GM19239 (cell line): ENCODE measurements around the gene GTF3C4.

Experiments
- DNase-seq: peaks from one replicate; pipeline ENCODE4 v3.0.0; 2011; ENCODE audit warnings: low spot score; ENCODE audit not compliant: insufficient read length
- FAIRE-seq: peaks from 2 replicates; lab custom pipeline; 2011; peaks lifted over from hg19 to GRCh38; lab: Jason Lieb, UNC

GTF3C4 gene

DNA sequence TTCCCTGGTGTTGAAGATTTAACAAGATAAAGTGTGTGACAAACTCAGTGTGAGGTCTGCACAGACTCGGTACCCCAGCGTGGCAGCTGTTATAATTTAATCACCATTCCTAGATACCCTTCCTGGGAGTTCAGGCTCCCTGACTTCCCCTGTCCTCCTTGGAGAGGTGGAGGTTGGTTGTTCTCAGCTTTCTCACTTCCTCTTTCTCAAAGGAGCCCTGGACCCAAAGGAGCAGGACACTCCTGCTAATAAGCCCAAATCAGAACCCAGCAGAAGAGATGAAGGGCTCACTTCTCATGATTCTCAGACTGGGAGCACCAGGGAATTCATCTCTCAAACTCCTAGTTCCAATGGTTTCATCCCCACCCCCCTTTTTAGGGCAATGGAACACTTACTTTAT lies 58.2 kb downstream of the GTF3C4 start:
- no peak for DNase-seq
- FAIRE-seq, result no peak

DNA sequence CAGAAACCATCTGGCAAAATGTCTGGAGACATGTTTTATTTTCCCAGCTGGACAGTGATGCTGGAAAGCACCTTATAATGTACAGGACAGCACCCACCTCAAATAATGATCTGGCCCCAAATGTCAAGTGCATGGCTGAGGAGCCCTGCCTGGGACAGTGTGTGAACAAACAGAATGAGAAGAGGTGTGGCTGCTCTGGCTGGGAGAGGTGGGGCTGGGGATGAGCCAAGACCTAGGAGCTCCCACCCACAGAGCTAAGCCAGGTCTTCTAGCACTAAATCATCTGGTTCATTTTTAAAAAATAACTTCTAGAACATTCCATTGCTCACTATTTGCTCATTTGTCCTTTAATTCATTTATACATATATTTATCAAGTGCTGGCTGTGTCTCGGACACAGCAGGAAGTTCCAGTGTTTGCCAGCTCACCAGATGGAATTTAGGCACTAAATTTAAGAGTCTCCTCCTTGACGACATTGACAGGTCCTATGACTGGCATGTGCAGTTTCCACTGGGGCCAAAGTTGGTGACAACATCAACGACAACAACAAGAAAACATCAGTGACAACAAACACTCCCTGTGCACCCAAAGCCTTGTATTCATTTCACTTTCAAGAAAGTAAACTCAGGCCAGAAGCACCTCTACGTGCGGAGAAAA lies 59.1 kb downstream of the GTF3C4 start:
- no peak for DNase-seq
- no peak for FAIRE-seq

DNA sequence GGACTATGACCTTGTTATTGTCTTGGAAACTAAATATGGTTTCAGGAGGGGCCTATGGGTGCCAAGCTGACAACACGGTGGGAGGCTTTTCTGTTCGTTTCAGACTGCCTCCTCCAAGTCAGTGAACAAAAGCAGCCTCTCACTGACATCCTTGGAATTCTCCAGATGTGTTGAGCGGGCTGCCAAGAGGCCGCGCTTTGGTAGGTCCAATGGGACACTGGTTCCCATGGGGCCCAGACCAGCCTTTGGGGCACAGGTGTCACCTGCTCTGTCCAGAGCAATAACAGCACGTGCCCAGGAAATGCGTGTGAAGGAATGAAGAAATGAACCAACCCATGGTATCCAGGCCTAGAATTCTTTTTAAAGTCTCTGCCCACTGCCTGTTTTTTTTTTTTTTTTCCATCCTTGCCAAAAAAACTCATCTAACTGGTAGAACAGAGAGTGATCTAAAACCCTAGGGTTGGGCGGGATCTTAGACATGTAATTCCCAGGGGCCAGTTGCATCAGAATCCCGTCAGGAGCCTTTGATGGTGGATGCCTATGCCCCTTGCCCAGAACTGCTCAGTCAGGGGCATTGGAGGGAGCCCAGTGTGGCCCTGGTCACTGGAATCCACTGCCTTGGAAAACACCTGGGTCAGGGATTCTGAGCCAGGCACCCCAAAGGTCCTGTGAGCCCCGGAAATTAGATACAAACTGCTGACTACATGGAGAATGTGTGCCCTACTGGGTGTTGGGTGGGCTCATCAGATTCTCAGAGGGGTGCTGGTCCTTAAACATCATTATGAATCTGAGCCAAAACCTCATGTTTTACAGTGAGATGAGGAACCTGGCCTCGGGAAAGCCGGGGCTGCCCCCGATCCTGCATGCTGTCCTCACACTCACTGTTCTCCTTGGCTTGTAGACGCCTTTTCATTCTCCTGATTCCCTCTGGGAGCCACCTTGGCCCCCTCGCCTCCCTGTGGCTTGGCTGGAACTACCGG lies 60.1 kb downstream of the GTF3C4 start:
- DNase-seq (no peak), FAIRE-seq (no peak)

DNA sequence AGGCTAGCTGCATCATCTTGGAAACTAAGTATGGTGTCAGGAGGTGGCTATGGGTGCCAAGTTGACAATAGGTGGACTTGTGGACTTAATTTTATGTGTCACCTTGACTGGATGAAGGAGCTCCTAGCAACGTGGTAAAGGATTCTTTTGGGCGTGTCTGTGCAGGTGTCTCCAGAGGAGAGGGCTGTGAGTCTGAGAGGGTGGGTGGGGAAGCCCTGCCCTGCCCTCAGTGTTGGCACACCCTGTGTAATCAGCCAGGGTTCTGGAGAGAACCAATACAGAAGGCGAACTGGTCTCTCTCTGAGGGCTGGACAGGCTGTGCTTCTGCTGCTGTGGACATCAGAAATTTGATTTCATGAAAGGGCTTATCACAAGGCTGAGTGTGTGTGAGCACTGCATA lies 61.0 kb downstream of the GTF3C4 start:
- FAIRE-seq (no peak), DNase-seq (no peak)

DNA sequence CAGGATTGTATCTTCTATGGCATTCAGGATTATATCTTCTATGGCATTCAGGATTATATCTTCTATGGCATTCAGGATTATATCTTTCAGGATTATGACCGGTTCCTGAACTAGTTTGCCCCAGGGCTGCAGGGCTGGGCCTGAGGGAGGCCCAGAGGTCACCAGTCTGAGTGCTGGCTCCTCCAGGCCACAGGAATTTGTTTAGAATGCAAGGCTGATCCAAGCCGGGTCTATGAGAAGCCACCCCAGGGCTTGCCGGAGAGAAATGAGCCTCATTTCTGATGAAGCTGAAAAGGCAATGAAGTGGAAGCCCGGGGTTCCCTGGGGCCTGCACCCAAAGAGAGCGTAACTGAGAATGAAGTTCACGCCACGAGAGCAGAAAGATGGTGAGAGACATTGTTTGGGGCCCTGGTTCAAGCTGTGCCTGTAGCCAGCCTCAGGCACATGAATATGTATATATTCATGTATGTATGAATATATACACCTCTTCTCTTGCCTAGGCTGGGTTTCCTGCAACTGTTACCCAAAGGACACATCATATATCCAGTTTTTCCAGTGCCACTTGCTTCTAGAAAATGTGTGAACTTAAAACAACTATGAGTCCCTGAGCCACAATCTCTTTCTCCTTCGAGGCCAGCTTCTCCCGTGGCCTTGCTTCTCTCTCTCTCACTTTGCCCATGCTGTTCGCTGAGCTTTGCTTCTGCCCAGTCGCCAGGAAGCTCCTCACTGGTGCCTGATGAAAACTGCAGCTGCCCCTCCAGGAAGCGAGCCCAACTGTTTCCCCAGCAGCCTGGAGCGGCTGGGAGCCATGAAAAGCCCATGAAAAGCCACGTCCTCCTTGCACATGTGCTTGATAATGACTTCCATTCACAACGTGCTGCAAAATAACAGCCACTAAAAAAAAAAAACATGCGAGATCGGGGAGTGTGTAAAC lies 62.3 kb downstream of the GTF3C4 start:
- no peak for FAIRE-seq
- no peak for DNase-seq

DNA sequence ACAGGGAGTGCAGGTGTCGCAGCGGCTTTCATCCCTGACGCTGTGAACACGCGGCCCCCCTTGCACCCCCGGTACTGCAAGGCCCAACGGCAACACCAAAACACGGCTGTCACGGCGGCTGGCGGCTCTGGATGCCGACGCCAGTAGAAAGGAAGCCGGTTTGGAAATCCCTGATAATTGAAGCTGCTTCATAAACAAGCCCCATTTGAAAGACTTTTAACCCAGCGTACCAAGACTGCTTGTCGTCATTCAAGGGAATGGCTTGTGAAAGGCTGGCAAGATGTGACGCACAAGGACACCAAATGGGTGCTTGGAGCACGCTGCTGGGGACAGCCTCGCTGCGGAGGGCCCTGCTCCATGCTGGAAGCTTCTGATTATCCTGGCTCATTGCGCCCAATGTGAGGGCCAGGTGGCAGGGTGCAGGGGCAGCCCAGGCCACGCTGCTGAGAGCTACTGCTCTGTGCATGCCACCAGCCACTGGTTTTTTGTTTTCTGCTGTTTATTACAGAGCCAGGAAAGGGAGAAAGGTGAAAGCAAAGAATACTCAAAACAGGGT lies 63.1 kb downstream of the GTF3C4 start:
- no peak for FAIRE-seq

DNA sequence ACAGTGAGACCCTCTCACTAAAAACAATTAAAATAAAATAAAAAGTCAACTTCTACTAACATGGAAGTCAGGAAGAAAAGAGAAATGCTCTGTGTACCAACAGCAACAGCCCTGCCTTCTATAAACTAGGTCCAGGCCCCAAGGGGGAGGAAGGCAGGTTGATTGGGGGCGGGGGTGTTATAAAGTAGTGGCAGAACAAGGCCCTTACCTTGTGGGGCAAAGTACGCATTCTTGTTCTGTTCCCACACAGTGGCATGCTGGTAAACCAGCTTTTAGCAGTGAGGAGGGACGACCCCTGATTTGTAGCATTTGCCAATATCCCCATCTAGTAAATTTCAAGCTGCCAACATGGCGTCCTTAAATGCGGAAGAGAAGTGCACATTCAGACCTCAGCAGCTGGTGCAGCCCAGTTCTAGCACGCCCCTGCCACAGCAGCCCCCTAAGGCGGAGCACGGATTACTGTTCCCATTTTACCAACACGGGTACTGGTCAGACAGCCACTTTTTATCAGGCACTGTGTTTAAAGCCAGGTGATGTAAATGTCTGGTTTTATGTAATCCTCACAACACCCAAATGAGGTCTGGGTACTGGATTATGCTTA lies 69.5 kb downstream of the GTF3C4 start:
- FAIRE-seq, result no peak
- DNase-seq, result no peak

More for the DNA sequence above, 63.1 kb downstream of the GTF3C4 start:
- DNase-seq, result no peak

DNA sequence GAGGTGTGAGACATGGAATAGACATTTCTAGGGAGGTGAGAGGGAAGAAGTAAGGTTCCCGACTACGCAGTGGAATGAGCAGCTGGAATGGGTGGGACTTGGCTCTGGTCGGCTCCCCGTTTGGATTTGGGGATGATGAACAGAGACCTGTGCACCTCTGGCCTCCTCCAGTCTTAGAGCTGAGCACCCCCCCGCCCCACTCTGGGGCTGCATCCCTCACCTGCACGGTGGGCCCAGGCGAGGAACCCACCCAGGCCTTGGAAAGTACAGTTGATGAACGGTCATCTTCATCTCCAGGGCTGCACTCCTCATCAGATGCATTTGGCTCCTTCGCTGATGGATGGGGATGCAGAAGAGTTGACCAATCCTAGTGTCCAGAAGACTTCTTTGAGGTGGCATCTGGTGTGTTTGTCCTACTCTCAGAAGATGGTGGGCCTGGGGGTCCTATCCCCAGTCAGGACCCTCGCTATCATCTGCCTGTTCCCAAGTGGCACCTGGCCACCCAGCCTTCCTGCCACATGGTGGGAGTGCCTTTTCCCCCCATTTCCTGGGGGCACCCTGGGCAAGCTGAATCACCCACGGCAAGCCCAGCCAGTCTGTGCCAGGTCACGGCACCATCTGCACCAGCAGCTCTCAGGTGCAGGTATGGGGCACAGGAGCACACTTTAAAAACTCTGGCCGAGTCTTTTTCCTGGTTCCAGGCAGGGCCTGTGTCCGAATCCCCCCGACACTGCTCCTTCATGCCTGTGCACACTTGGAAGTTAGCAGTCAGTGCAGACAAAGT lies 70.5 kb downstream of the GTF3C4 start:
- DNase-seq (no peak), FAIRE-seq (no peak)

DNA sequence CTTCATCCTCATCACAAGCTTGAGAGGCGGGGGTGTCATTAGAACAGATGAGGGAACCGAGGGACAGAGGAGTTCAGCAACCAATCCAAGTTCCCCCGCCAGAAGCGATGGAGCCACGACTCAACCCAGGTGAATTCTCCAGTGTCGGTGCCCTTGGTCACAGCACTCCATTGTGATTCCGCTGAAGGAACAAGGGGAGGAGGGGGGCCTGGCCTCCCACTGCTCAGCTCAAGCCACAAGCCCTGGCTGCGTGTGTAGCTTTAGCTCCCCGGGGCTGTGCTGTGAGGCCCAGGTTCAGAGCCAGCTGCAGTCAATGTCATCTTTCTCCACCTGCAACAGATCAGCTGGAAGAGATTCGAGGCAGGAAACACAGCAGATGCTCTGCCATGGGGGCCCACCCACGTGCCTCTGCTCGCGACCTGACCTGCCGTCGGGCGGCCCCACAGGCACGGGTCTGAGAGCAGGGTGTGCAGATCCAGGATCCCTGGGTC lies 72.6 kb downstream of the GTF3C4 start:
- FAIRE-seq (no peak), DNase-seq (no peak)

DNA sequence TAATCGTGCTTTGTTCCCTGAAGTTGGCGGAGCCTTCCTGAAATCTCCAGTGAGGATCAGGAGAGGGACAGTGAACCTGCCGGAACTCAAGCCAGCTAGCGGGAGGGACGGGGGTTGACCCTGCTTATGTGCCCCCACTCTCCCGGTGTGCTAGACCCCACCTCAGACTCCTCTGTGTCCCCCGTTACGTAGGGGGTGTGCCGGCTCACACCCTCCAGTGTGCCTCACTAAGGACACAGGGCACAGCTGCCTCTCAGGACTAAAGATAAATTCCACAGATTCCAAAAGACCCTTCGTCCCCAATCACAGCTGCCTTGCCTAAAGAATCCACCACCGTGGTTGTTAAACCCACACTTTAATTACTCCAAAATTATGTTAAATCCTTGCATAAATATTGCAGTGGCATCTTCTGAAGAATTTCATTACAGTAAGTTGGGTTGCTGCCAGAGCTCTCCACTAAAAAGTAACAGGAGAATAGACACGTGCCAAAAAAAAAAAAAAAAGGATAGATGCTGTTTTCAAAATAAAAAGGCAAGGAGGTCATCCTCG lies 73.7 kb downstream of the GTF3C4 start:
- DNase-seq (no peak), FAIRE-seq (no peak)
